Cardiac fibroblast (primary cell): ENCODE measurements around the gene PPP1R13L.

Experiments used
- DNase-seq, 2 donors: peaks; one replicate each; pipeline versions ENCODE4 v3.0.0 to v3.0.0-alpha.2; 2010; ENCODE audit warnings: low read depth in 2 of 2
- H3K4me3 ChIP-seq, 2 donors: replicated peaks in 1 of 2; 1 replicate in 1 of 2; 2 replicates in 1 of 2; pipeline ENCODE4 v1.5.1; 2011; ENCODE audit warnings: low read depth in 2 of 2, low read length in 2 of 2, mild to moderate bottlenecking in 2 of 2, moderate library complexity in 1 of 2
- TF ChIP-seq, protein P1 (sequence below): IDR thresholded peaks from one replicate; pipeline ENCODE4 v1.5.1; 2011; ENCODE audit warnings: low read depth, mild to moderate bottlenecking, low read length, inconsistent platforms

PPP1R13L gene

DNA sequence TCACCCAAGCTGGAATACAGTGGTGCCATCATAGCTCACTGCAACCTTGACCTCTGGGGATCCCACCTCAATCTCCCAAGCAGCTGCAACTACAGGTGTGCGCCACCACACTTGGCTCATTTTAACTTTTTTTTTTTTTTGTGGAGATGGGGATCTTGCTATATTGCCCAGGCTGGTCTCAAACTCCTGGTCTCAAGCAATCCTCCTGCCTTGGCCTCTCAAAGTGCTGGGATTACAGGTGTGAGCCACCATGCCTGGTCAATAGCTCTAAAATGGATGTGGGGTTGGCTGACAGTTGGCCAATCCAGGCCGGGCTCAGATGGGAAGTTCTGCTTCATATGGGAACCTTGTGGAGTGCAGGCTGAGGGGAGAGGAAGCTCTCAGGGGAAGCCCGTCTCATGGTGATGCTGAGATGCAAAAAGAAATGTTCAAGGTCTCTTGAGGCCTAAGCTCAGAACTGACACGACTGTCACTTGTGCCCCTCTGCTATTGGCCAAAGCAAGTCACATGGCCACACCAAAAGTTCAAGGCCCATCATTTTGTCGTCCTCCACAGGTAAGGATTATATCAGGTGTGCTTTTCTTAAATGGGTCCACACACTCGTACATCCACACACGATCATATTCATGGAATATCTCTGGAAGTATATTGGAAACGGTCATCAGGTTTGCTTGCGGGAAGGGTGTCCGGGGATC, 71.1 kb downstream of the PPP1R13L start:
- H3K4me3 ChIP-seq = no peak overlapping the region
- TF ChIP-seq, protein P1, sequence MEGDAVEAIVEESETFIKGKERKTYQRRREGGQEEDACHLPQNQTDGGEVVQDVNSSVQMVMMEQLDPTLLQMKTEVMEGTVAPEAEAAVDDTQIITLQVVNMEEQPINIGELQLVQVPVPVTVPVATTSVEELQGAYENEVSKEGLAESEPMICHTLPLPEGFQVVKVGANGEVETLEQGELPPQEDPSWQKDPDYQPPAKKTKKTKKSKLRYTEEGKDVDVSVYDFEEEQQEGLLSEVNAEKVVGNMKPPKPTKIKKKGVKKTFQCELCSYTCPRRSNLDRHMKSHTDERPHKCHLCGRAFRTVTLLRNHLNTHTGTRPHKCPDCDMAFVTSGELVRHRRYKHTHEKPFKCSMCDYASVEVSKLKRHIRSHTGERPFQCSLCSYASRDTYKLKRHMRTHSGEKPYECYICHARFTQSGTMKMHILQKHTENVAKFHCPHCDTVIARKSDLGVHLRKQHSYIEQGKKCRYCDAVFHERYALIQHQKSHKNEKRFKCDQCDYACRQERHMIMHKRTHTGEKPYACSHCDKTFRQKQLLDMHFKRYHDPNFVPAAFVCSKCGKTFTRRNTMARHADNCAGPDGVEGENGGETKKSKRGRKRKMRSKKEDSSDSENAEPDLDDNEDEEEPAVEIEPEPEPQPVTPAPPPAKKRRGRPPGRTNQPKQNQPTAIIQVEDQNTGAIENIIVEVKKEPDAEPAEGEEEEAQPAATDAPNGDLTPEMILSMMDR = no peak
- no peak for DNase-seq

DNA sequence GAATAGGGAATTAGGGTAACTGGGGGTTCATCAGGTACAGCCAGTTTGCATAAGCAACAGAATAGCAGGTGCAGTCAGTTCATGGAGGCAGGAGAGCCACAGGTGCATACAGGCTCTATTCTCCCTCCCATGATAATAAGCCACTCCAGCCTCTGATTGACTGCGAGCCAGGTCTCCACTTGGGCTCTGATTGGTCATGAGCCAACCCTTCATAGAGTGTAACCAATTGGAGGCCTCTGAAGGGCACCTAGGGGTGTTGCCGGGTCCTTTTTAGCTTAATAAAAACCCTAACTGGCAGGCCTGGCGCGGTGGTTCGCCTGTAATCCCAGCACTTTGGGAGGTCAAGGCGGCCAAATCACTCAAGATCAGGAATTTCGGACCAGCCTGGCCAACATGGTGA, 73.5 kb downstream of the PPP1R13L start:
- no peak for DNase-seq
- TF ChIP-seq, protein P1 = no peak
- no peak overlapping the region for H3K4me3 ChIP-seq
